HFF-Myc (cell line): ENCODE measurements around the gene PAPOLB.

ENCODE experiments used
- DNase-seq: peaks from one replicate; pipeline ENCODE4 v3.0.0-alpha.2; 2011; ENCODE audit warnings: low read depth; ENCODE audit errors: extremely low read depth
- H3K4me3 ChIP-seq: replicated peaks from 2 replicates; pipeline ENCODE4 v1.5.1; 2011; ENCODE audit warnings: low read depth, mild to moderate bottlenecking, control low read depth, low read length
- TF ChIP-seq, protein P1 (sequence below): IDR thresholded peaks from 2 replicates; pipeline ENCODE4 v1.5.1; 2012; ENCODE audit warnings: mild to moderate bottlenecking, low read depth, low read length, control low read depth; ENCODE audit errors: missing control alignments

Gene PAPOLB

DNA sequence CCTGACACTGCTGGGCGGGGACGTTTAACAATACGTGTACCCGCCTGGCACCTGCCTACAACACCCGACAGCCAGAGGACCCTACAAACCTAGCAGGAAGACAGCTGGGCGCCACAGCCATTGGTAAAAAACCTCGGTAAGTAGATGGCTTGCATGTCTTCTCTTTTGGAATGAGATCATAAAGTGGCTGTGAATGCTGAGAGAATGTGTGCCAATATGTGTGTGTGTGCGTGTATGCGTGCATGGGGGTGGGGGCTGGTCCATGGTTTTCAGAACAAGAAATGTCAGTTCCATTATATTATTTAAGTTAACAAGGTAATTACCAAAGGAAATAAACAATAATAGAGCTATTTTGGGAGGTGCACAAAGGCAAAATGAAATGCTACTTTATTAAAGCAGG is 39.2 kb downstream of the PAPOLB start:
- no peak overlapping the region for H3K4me3 ChIP-seq
- no peak for DNase-seq
- TF ChIP-seq, protein P1, sequence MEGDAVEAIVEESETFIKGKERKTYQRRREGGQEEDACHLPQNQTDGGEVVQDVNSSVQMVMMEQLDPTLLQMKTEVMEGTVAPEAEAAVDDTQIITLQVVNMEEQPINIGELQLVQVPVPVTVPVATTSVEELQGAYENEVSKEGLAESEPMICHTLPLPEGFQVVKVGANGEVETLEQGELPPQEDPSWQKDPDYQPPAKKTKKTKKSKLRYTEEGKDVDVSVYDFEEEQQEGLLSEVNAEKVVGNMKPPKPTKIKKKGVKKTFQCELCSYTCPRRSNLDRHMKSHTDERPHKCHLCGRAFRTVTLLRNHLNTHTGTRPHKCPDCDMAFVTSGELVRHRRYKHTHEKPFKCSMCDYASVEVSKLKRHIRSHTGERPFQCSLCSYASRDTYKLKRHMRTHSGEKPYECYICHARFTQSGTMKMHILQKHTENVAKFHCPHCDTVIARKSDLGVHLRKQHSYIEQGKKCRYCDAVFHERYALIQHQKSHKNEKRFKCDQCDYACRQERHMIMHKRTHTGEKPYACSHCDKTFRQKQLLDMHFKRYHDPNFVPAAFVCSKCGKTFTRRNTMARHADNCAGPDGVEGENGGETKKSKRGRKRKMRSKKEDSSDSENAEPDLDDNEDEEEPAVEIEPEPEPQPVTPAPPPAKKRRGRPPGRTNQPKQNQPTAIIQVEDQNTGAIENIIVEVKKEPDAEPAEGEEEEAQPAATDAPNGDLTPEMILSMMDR: no peak

DNA sequence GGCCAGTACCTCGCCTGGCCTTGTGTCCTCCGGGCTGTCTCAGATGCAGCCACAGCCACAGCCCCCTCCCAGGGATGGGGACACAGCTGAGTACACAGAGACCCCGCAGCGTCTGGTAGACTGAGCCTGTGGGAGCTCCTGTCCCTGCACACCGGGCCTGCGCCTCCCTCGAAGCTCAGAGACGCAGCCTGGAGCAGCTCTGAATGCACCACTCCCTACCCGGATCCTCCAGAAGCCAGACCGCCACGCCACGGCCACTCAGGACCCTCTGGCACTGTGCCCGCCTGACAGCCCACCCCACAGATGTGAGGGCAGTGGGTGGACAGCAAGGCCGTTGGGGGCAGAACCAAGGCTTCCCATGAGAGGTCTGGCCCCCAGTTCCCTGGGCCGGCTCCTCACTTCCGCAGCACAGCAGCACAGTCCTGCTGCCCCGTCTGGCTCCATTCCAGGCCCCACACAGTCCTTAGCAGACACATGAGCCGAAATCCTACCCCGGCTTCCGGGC is 40.8 kb downstream of the PAPOLB start:
- TF ChIP-seq, protein P1: no peak
- no peak overlapping the region for H3K4me3 ChIP-seq
- DNase-seq: no peak

DNA sequence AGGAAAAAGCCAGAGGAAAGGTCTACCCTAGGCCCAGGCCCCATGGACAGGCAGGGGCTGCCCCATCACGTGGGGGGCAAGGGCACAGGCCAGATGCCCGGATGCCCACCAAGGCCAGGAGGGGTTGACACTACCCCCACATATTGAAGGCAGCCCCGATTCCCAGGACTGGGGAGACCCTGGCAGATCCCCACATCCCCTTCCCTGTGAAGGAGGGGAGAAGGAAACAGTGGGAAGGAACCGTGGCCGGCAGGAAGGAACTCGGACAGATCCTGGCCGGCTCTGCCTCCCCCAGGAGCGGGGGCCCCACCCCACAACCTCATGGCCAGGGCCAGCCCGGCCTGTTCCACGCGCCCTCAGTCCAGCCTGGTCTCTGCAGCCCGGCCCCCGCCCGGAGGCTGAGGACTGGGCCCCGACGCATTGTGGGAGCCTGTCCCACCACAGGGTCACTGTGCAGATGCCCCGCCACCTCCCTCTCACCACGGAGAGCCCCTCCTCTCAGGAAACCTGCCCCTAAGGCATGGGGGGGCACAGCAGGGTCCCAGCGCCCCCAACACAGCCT is 41.3 kb downstream of the PAPOLB start:
- no peak for DNase-seq
- TF ChIP-seq, protein P1: no peak
- H3K4me3 ChIP-seq: no peak overlapping the region

DNA sequence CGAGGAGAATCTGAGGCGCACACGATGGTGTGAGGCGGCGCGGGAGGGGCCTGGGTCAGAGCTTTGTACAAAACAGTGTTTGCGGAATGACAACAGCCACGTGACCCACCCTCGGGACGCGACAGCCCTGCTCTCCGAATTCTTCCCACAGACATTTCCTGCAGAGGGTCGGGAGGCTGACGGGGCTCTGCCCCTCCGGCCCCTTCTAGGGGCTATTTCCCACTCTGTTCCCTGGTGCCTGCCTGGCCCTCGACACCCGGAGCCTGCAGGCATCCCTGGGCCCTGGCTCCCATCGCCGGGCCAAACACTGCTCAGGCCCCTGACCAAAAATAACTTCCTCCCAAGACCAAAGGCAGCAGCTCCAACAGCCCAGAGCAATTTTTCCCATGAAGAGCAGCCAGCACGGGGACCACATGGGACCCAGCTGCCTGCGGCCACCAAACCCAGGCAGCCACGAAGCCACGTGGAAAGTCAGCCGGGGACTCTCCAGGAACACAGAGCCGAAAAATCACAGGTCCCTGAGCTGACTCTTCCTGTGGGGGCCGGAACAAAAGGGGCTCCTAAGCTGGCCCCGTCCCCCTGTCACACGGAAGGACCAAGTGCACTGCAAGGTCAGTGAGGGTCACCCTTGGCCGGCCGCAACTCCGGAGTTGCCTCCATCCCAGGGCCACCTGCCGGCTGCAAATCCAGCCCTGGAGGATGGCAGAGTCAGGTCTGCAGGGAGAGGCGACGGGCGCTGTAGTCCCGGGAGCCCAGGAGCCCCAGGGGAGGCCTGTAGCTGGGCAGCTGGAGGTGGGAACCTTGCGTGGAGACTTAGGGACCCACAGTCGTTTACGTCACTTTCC is 42.0 kb downstream of the PAPOLB start:
- H3K4me3 ChIP-seq: no peak overlapping the region
- DNase-seq: no peak
- TF ChIP-seq, protein P1: no peak

DNA sequence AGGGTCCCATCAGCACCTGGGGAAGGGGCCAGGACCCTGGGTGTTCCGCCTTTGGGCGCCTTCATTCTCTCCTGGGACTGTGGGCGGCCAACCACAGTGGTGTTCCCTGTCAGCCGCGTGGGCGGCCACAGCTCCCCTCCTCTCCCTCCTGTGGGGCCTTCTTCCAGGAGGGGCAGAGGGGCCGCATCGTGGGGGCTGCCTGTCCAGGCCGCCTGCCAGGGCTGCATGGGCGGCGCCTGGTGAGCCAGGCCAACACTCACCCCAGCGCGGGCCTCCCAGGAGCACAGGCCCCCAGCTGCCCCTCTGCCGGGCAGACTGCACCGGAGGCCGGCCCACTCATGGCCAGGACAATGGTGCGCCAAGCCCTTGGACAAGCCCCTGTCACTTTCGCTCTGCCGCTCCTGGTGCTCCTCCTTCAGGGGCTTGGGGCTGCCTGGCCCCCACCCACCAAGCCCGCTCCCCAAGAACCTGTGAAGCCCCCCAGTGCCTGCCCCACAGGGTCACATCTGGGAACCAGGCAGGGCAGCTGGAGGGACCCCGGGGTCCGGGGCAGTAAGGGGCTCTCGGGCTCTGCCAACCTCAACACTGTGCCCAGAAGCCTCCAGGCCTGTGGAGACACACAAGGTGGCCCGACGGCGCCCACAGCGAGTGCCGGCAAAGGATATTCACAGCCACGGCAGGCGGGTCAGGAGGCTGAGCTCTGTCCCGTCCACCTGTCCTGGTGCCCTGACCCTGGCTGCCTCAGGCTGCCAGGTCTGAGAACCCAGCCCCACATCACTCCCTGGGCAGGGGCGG is 43.6 kb downstream of the PAPOLB start:
- TF ChIP-seq, protein P1: no peak
- no peak for DNase-seq
- H3K4me3 ChIP-seq: no peak overlapping the region

DNA sequence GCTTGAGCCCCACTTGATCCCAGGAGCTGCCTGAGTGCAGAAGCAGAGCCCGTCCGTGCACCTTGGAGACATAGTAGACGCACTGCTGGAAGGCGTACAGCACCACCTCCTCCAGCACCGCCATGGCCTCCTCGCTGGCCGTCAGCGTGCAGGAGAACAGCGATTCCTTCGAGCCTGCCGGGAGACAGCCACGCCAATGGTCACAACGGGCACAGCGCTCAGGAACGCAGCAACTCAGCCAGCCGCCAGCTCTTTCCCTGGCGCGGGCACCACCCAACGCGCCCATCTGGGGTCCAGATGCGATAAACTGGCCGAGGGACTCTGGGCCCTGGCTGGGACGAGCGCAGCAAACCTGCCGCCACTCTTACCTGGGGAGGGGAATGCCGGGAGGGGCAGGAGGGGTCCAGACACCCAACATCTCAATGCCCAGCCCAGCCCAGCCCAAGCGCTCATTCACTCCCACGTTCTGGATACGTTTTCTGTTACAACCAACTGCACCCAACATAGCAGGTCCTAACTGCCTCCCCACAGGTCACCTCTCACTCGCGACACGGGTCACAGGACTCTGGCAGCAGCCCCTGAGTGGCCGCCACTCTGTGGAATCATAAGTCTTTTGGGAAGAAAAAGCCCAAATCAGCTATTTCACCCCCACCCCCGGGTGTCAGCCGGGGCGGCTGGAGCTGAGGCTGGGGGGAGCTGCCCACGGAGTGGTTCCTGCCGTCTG is 44.5 kb downstream of the PAPOLB start:
- no peak overlapping the region for H3K4me3 ChIP-seq
- TF ChIP-seq, protein P1: no peak

More for the DNA sequence above, 44.5 kb downstream of the PAPOLB start:
- DNase-seq: no peak
